ENCODE measurements around the gene ARNT2.

- TF ChIP-seq POLR2A (IDR thresholded peaks at IDR 0.05; ENCODE audit: extremely low read depth, insufficient read length) = no peak
- TF ChIP-seq, protein P1, sequence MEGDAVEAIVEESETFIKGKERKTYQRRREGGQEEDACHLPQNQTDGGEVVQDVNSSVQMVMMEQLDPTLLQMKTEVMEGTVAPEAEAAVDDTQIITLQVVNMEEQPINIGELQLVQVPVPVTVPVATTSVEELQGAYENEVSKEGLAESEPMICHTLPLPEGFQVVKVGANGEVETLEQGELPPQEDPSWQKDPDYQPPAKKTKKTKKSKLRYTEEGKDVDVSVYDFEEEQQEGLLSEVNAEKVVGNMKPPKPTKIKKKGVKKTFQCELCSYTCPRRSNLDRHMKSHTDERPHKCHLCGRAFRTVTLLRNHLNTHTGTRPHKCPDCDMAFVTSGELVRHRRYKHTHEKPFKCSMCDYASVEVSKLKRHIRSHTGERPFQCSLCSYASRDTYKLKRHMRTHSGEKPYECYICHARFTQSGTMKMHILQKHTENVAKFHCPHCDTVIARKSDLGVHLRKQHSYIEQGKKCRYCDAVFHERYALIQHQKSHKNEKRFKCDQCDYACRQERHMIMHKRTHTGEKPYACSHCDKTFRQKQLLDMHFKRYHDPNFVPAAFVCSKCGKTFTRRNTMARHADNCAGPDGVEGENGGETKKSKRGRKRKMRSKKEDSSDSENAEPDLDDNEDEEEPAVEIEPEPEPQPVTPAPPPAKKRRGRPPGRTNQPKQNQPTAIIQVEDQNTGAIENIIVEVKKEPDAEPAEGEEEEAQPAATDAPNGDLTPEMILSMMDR (IDR thresholded peaks at IDR 0.05; ENCODE audit: low read depth, low read length) = no peak
- TF ChIP-seq MAX (IDR thresholded peaks at IDR 0.05; ENCODE audit: low read depth, low read length) = no peak
- no peak for TF ChIP-seq MYC (IDR thresholded peaks at IDR 0.05; ENCODE audit: low read depth, low read length)
These were observed 188.0 kb downstream of the ARNT2 start for GRCh38 chr15:80591938-80592825.

Data from NB4 (cell line).